Suppressor macrophage treated with lipopolysaccharide for 1 hour (primary cell): ENCODE measurements around the gene PRSS27.

ENCODE experiments used
- DNase-seq, 3 donors: peaks; one replicate each; pipeline ENCODE4 v3.0.0-alpha.2; 2020 to 2022

PRSS27 gene

GRCh38 chr16:2749936-2750335 lies 29.9 kb upstream of the PRSS27 start:
- no peak for DNase-seq

GRCh38 chr16:2749476-2749875 lies 29.5 kb upstream of the PRSS27 start:
- no peak for DNase-seq

- no peak for DNase-seq
These were observed 28.9 kb upstream of the PRSS27 start for GRCh38 chr16:2748757-2749455.

- DNase-seq = no peak
These were observed 25.9 kb upstream of the PRSS27 start for GRCh38 chr16:2745961-2746360.

- DNase-seq = no peak
These were observed 25.3 kb upstream of the PRSS27 start for GRCh38 chr16:2745116-2745890.

- no peak for DNase-seq
These were observed 24.7 kb upstream of the PRSS27 start for GRCh38 chr16:2744711-2745110.

- DNase-seq = no peak
These were observed 23.2 kb upstream of the PRSS27 start for GRCh38 chr16:2743007-2743810.

- DNase-seq = no peak
These were observed 22.4 kb upstream of the PRSS27 start for GRCh38 chr16:2742323-2743006.

- no peak for DNase-seq
These were observed 21.1 kb upstream of the PRSS27 start for GRCh38 chr16:2741168-2741567.

GRCh38 chr16:2740476-2740875 lies 20.5 kb upstream of the PRSS27 start:
- no peak for DNase-seq

GRCh38 chr16:2739625-2740430 lies 19.8 kb upstream of the PRSS27 start:
- no peak for DNase-seq

- DNase-seq = no peak
These were observed 18.6 kb upstream of the PRSS27 start for GRCh38 chr16:2738615-2739014.

- no peak for DNase-seq
These were observed 17.9 kb upstream of the PRSS27 start for GRCh38 chr16:2737895-2738418.

GRCh38 chr16:2737238-2737605 lies 17.2 kb upstream of the PRSS27 start:
- no peak for DNase-seq

- no peak for DNase-seq
These were observed 16.6 kb upstream of the PRSS27 start for GRCh38 chr16:2736476-2737237.

- peak; percentile 50 to 57 (median 52) for DNase-seq
These were observed 15.0 kb upstream of the PRSS27 start for GRCh38 chr16:2734844-2735515.

- DNase-seq = no peak
These were observed 8.0 kb upstream of the PRSS27 start for GRCh38 chr16:2728034-2728433.

GRCh38 chr16:2726923-2727322 lies 6.9 kb upstream of the PRSS27 start:
- no peak for DNase-seq

- no peak for DNase-seq
These were observed 4.9 kb upstream of the PRSS27 start for GRCh38 chr16:2724816-2725348.

- no peak for DNase-seq
These were observed 4.2 kb upstream of the PRSS27 start for GRCh38 chr16:2724088-2724676.
